ENCODE data around the gene PIN1. TPM values are rescaled to one million over a fixed set of nuclear protein-coding genes. Genes with fewer than 3 reads are reported as not detected.

The PIN1 gene
- polyA plus RNA-seq, 3 donors = 67.4 to 79.8 (median 68.3) TPM

GRCh38 chr19:9877780-9878510 lies 42.8 kb downstream of the PIN1 start:
- TF ChIP-seq, protein P1, sequence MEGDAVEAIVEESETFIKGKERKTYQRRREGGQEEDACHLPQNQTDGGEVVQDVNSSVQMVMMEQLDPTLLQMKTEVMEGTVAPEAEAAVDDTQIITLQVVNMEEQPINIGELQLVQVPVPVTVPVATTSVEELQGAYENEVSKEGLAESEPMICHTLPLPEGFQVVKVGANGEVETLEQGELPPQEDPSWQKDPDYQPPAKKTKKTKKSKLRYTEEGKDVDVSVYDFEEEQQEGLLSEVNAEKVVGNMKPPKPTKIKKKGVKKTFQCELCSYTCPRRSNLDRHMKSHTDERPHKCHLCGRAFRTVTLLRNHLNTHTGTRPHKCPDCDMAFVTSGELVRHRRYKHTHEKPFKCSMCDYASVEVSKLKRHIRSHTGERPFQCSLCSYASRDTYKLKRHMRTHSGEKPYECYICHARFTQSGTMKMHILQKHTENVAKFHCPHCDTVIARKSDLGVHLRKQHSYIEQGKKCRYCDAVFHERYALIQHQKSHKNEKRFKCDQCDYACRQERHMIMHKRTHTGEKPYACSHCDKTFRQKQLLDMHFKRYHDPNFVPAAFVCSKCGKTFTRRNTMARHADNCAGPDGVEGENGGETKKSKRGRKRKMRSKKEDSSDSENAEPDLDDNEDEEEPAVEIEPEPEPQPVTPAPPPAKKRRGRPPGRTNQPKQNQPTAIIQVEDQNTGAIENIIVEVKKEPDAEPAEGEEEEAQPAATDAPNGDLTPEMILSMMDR (IDR thresholded peaks at IDR 0.05) = no peak
- Mint-ChIP-seq H3K27me3 (ENCODE audit: low read depth in 3 of 3) (peaks cover 1 to 8% (median 7%) of the 10 kb centered on the region in 3 donors), H3K4me3 (no peak overlapping the region), H3K36me3 (no peaks in the 10 kb centered on the region), H3K27ac (no peak overlapping the region), H3K4me1 (no peaks in the 10 kb centered on the region), H3K9me3 (peaks cover 0 to 3% (median 2%) of the 10 kb centered on the region in 7 donors)
- H3K4me2 ChIP-seq (replicated peaks; ENCODE audit: extremely low read depth, low read length, poor library complexity, severe bottlenecking) = no peak overlapping the region
- H2AFZ ChIP-seq (ENCODE audit: insufficient read depth, low read depth, low read length, poor library complexity, severe bottlenecking) = no peak overlapping the region
- no peaks in the 10 kb centered on the region for H3K36me3 ChIP-seq (replicated peaks in 1 of 2; ENCODE audit: control insufficient read depth in 1 of 2, insufficient read depth in 2 of 2, low read length in 2 of 2)
- no peak overlapping the region for H3K27ac ChIP-seq (ENCODE audit: low read depth in 1 of 2, low read length in 2 of 2)
- no peak for DNase-seq
- no peaks in the 10 kb centered on the region for H3K27me3 ChIP-seq (ENCODE audit: control insufficient read depth in 2 of 2, insufficient read depth in 2 of 2, low read length in 2 of 2)
- intact Hi-C loops (cut with micrococcal nuclease) = no loop called here
- H3K9me3 ChIP-seq (replicated peaks in 1 of 2; ENCODE audit: control insufficient read depth in 1 of 2, insufficient read depth in 1 of 2, low read length in 2 of 2) = no peaks in the 10 kb centered on the region
- H3K79me2 ChIP-seq (ENCODE audit: insufficient read depth, low read length) = no peaks in the 10 kb centered on the region
- no peak overlapping the region for H3K9ac ChIP-seq (ENCODE audit: insufficient read depth, low read length, poor library complexity, severe bottlenecking)
- WGBS (ENCODE audit: insufficient coverage) = 93% methylated on average over 5 of the region's 10 CpGs
- no peaks in the 10 kb centered on the region for H3K4me1 ChIP-seq (ENCODE audit: control insufficient read depth in 1 of 2, insufficient read depth in 2 of 2, low read length in 2 of 2)
- H4K20me1 ChIP-seq (ENCODE audit: insufficient read depth, low read length) = no peaks in the 10 kb centered on the region
- no peak overlapping the region for H3K4me3 ChIP-seq (replicated peaks in 1 of 3; ENCODE audit: low read depth in 2 of 3, low read length in 3 of 3)

DNA sequence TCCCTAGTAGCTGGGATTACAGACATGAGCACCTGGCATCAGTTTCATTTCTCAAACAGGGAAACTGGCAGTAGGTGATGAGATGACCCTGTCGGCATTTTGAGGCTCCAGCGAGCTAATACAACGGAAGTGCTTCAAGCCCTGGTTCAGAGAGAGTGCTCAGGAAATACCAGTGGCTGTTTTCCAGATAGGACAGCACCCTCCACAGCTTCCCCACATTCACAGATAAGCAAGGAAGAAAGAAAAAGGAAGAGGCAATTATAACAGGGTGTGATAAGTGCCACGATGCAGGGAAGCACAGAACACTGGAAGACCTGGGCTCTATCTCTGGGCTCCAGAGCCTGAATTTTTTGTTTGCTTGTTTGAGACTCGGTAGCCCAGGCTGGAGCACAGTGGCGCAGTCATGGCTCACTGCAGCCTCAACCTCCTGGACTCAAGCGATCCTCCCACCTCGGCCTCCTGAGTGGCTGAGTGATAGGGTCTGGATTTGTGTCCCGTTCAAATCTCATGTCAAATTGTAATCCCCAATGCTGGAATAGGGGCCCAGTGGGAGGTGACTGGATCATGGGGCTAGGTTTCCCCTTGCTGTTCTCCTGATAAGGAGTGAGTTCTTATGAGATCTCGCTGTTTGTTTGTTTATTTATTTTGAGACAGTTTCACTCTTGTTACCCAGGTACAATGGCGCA lies 43.5 kb downstream of the PIN1 start:
- Histone ChIP-seq H4K20me1 (ENCODE audit: insufficient read depth, low read length) (no peaks in the 10 kb centered on the region), H3K9me3 (replicated peaks in 1 of 2; ENCODE audit: control insufficient read depth in 1 of 2, insufficient read depth in 1 of 2, low read length in 2 of 2) (no peaks in the 10 kb centered on the region), H3K4me1 (ENCODE audit: control insufficient read depth in 1 of 2, insufficient read depth in 2 of 2, low read length in 2 of 2) (no peaks in the 10 kb centered on the region), H3K9ac (ENCODE audit: insufficient read depth, low read length, poor library complexity, severe bottlenecking) (no peak overlapping the region), H3K27me3 (ENCODE audit: control insufficient read depth in 2 of 2, insufficient read depth in 2 of 2, low read length in 2 of 2) (no peaks in the 10 kb centered on the region), H3K27ac (ENCODE audit: low read depth in 1 of 2, low read length in 2 of 2) (no peak overlapping the region), H2AFZ (ENCODE audit: insufficient read depth, low read depth, low read length, poor library complexity, severe bottlenecking) (no peak overlapping the region), H3K36me3 (replicated peaks in 1 of 2; ENCODE audit: control insufficient read depth in 1 of 2, insufficient read depth in 2 of 2, low read length in 2 of 2) (no peaks in the 10 kb centered on the region), H3K79me2 (ENCODE audit: insufficient read depth, low read length) (no peaks in the 10 kb centered on the region), H3K4me2 (replicated peaks; ENCODE audit: extremely low read depth, low read length, poor library complexity, severe bottlenecking) (no peak overlapping the region), H3K4me3 (replicated peaks in 1 of 3; ENCODE audit: low read depth in 2 of 3, low read length in 3 of 3) (no peak overlapping the region)
- WGBS (ENCODE audit: insufficient coverage) = 88% methylated on average over 5 of the region's 11 CpGs
- H3K4me3 Mint-ChIP-seq = no peak overlapping the region
- peaks cover 0 to 3% (median 2%) of the 10 kb centered on the region in 7 donors for H3K9me3 Mint-ChIP-seq
- peak overlapping the region in 1 of 7 donors; percentile 17 for H3K27ac Mint-ChIP-seq
- H3K4me1 Mint-ChIP-seq = no peaks in the 10 kb centered on the region
- peaks cover 1 to 8% (median 7%) of the 10 kb centered on the region in 3 donors for H3K27me3 Mint-ChIP-seq (ENCODE audit: low read depth in 3 of 3)
- TF ChIP-seq, protein P1 (IDR thresholded peaks at IDR 0.05) = no peak
- intact Hi-C loops (cut with micrococcal nuclease) = no loop called here
- no peak for DNase-seq
- no peaks in the 10 kb centered on the region for H3K36me3 Mint-ChIP-seq

All from CD14-positive monocyte (primary cell).